Measurements from ENCODE around the gene DCDC2.

DCDC2 gene

GRCh38 chr6:24391208-24391607 is 33.3 kb upstream of the DCDC2 start:
- no peak for TF ChIP-seq TAF1 (IDR thresholded peaks at IDR 0.05; ENCODE audit: borderline replicate concordance, insufficient read depth, low read length)
- TF ChIP-seq SIN3A (IDR thresholded peaks at IDR 0.05; ENCODE audit: borderline replicate concordance, insufficient read depth, low read length) = no peak
- no peak for TF ChIP-seq FOXP2 (optimal IDR thresholded peaks at IDR 0.05; ENCODE audit: borderline replicate concordance, extremely low read depth, extremely low read length, insufficient read depth)
- no peak for TF ChIP-seq POLR2AphosphoS5 (IDR thresholded peaks at IDR 0.05; ENCODE audit: low read depth, low read length)
- TF ChIP-seq, protein P1, sequence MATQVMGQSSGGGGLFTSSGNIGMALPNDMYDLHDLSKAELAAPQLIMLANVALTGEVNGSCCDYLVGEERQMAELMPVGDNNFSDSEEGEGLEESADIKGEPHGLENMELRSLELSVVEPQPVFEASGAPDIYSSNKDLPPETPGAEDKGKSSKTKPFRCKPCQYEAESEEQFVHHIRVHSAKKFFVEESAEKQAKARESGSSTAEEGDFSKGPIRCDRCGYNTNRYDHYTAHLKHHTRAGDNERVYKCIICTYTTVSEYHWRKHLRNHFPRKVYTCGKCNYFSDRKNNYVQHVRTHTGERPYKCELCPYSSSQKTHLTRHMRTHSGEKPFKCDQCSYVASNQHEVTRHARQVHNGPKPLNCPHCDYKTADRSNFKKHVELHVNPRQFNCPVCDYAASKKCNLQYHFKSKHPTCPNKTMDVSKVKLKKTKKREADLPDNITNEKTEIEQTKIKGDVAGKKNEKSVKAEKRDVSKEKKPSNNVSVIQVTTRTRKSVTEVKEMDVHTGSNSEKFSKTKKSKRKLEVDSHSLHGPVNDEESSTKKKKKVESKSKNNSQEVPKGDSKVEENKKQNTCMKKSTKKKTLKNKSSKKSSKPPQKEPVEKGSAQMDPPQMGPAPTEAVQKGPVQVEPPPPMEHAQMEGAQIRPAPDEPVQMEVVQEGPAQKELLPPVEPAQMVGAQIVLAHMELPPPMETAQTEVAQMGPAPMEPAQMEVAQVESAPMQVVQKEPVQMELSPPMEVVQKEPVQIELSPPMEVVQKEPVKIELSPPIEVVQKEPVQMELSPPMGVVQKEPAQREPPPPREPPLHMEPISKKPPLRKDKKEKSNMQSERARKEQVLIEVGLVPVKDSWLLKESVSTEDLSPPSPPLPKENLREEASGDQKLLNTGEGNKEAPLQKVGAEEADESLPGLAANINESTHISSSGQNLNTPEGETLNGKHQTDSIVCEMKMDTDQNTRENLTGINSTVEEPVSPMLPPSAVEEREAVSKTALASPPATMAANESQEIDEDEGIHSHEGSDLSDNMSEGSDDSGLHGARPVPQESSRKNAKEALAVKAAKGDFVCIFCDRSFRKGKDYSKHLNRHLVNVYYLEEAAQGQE (IDR thresholded peaks at IDR 0.05; ENCODE audit: insufficient read depth in 1 of 2, low read depth in 2 of 2, low read length in 2 of 2) = no peak

- TF ChIP-seq TAF1 (IDR thresholded peaks at IDR 0.05; ENCODE audit: borderline replicate concordance, insufficient read depth, low read length) (no peak), POLR2AphosphoS5 (IDR thresholded peaks at IDR 0.05; ENCODE audit: low read depth, low read length) (no peak), FOXP2 (optimal IDR thresholded peaks at IDR 0.05; ENCODE audit: borderline replicate concordance, extremely low read depth, extremely low read length, insufficient read depth) (no peak), SIN3A (IDR thresholded peaks at IDR 0.05; ENCODE audit: borderline replicate concordance, insufficient read depth, low read length) (no peak)
- TF ChIP-seq, protein P1 (IDR thresholded peaks at IDR 0.05; ENCODE audit: insufficient read depth in 1 of 2, low read depth in 2 of 2, low read length in 2 of 2) = no peak
Measured at GRCh38 chr6:24387818-24388217, 30.0 kb upstream of the DCDC2 start.

- no peak for TF ChIP-seq POLR2AphosphoS5 (IDR thresholded peaks at IDR 0.05; ENCODE audit: low read depth, low read length)
- TF ChIP-seq FOXP2 (optimal IDR thresholded peaks at IDR 0.05; ENCODE audit: borderline replicate concordance, extremely low read depth, extremely low read length, insufficient read depth) = no peak
- TF ChIP-seq, protein P1 (IDR thresholded peaks at IDR 0.05; ENCODE audit: insufficient read depth in 1 of 2, low read depth in 2 of 2, low read length in 2 of 2) = no peak
- no peak for TF ChIP-seq TAF1 (IDR thresholded peaks at IDR 0.05; ENCODE audit: borderline replicate concordance, insufficient read depth, low read length)
- TF ChIP-seq SIN3A (IDR thresholded peaks at IDR 0.05; ENCODE audit: borderline replicate concordance, insufficient read depth, low read length) = no peak
Measured at GRCh38 chr6:24385536-24386269, 27.8 kb upstream of the DCDC2 start.

DNA sequence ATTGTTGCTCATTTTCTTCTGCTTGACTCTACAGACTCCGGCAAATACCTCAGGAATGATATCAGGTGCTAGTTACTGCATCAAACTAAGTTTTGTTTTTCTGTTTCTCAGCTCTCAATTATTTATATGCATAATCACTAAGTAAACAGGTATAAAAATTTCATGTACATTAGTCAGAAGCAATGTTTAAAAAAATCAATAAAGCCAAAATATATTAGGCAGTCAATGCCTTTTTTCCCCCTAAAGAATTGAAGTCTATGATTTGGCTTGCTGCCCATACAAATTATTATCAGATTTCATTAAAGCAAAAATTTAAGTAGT is 24.3 kb upstream of the DCDC2 start:
- TF ChIP-seq, protein P1 (IDR thresholded peaks at IDR 0.05; ENCODE audit: insufficient read depth in 1 of 2, low read depth in 2 of 2, low read length in 2 of 2) = no peak
- no peak for TF ChIP-seq FOXP2 (optimal IDR thresholded peaks at IDR 0.05; ENCODE audit: borderline replicate concordance, extremely low read depth, extremely low read length, insufficient read depth)
- no peak for TF ChIP-seq POLR2AphosphoS5 (IDR thresholded peaks at IDR 0.05; ENCODE audit: low read depth, low read length)
- no peak for TF ChIP-seq TAF1 (IDR thresholded peaks at IDR 0.05; ENCODE audit: borderline replicate concordance, insufficient read depth, low read length)
- TF ChIP-seq SIN3A (IDR thresholded peaks at IDR 0.05; ENCODE audit: borderline replicate concordance, insufficient read depth, low read length) = no peak

Measured in PFSK-1 (cell line).